HG03575 (cell line): ENCODE results near the gene INAVA.
"Not testable (repeated sequence)": the region's sequence is repeated elsewhere in the genome, so short reads cannot be mapped to it uniquely, and the experiment has no call there.

Source experiments
- ATAC-seq: cut with Tn5 transposase; IDR thresholded peaks from one replicate; pipeline ENCODE4 v1.9.1; 2021; ENCODE audit not compliant: unreplicated experiment, insufficient number of reproducible peaks, low FRiP score; ENCODE audit errors: extremely low read depth

The INAVA gene

DNA sequence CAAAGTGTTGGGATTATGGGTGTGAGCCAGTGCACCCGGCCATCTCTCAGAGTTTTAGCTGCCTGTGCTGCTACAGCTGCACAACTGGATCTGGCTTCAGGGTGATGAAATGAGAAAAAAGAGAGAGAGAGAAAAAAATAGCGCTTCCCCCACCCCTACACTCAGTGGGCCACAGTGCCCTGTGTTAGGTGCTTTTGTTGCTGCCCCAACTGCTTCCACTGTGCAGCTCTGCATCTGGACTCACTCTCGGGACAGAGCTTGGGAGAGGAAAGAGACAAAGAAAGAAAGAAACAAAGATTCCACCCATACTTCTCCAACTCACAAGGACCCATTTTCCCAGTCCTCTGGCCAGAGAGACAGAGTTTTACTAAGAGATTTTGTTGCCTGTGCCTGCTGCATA is 50.4 kb downstream of the INAVA start:
- ATAC-seq, result no peak

GRCh38 chr1:200947059-200947566 is 52.4 kb downstream of the INAVA start:
- no peak for ATAC-seq

GRCh38 chr1:200949626-200950025 is 54.9 kb downstream of the INAVA start:
- no peak for ATAC-seq

GRCh38 chr1:200951016-200951415 is 56.3 kb downstream of the INAVA start:
- ATAC-seq, result no peak

- ATAC-seq, result no peak
Observed at GRCh38 chr1:200954434-200954833, 59.7 kb downstream of the INAVA start.

GRCh38 chr1:200958597-200958996 is 63.9 kb downstream of the INAVA start:
- ATAC-seq, result no peak

DNA sequence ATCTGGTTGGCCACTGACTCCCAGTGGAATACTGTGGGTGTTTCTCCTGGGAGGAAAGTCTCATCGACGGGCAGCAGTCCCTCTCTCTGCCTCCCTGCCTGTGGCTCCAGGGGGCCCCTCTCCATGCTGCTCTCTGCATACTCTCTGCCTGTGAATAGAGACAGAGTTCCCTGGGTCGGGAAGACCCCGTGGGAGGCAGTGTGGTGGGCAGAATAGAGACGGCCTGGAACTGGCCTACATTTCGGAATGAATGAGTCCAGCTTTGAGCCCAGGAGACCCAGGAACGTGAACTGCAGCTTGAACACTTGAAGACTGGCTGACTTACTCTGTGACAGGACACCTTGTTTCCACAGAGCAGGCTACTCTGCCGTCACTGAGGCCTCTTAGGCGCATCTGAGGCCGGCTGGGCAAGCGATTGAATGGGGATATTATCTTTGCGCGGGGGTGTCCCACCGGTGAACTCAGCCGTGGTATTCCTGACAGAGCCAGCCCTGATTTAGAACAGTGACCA is 64.8 kb downstream of the INAVA start:
- ATAC-seq, result no peak

GRCh38 chr1:200960236-200960947 is 65.7 kb downstream of the INAVA start:
- ATAC-seq, result no peak

DNA sequence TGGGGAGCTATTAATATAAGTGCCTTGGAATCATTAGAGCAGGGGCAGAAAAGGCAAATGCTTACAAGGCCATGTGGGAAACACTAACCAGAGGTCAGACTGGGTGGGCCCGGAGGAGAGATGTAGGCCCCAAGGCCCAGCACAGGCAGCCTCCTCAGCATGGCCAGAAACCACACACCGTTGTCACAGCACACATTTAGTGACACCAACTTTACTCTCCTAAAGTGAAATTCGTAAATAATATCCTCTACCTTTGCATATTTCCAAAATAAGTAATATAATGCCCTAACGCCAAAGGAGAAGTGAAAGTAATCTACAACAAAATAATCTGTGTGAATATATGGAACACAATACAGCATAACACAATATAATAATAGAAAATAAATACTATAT is 66.2 kb downstream of the INAVA start:
- ATAC-seq, result no peak

DNA sequence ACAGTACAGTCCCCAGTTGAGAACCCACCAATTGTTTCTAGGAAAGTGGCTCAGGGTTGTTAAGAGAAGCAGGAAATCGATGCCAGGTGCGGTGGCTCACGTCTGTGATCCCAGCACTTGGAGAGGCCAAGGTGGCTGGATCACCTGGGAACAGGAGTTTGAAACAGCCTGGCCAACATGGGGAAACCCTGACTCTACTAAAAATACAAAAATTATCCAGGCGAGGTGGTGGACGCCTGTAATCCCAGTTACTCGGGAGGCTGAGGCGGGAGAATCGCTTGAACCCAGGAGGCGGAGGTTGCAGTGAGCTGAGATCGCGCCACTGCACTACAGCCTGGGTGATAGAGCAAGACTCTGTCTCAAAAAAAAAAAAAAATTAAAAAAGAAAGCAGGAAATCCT is 67.5 kb downstream of the INAVA start:
- ATAC-seq, result not testable (repeated sequence)

- ATAC-seq, result no peak
Observed at GRCh38 chr1:200962631-200963030, 67.9 kb downstream of the INAVA start.

- no peak for ATAC-seq
Observed at GRCh38 chr1:200963076-200963475, 68.4 kb downstream of the INAVA start.

DNA sequence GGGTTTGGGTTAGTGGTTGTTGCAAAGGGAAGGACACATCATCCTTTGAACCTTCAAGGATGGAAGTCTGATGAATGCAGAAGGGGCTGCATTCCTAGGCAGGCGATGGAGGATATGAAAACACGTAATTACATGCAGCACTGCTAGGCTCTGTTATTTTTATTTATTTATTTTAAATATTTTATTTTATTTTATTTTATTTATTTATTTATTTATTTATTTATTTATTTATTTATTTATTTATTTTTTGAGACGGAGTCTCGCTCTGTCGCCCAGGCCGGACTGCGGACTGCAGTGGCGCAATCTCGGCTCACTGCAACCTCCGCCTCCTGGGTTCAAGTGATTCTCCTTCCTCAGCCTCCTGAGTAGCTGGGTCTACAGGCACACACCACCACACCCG is 69.2 kb downstream of the INAVA start:
- not testable (repeated sequence) for ATAC-seq
